Neural cell (in vitro differentiated cells): ENCODE measurements around the gene FADS1. TPM values are rescaled to one million over a fixed set of nuclear protein-coding genes. Genes with fewer than 3 reads are reported as not detected.

Experiments
- H2AFZ ChIP-seq: fragments of 200-600, 300-800 bp; sonication (generic), shearing (Covaris generic); 2 replicates; pipeline ENCODE4 v1.6.0; 2014; ENCODE audit warnings: low read depth, mild to moderate bottlenecking, antibody characterized with exemption, low read length, moderate library complexity
- H3F3A ChIP-seq: fragments of 200-600 bp; shearing (Covaris generic); 2 replicates; pipeline ENCODE4 v1.6.1; 2016; ENCODE audit warnings: mild to moderate bottlenecking, moderate library complexity, mixed read lengths, antibody characterized with exemption, low read length; ENCODE audit not compliant: insufficient read depth, poor library complexity, severe bottlenecking
- H3K27ac ChIP-seq: fragments of 200-600, 300-800 bp; sonication (generic), shearing (Covaris generic); 2 replicates; pipeline ENCODE4 v1.5.1; 2014; ENCODE audit warnings: mild to moderate bottlenecking, low read length, moderate library complexity
- H3K27me3 ChIP-seq: fragments of 300-800, 200-600 bp; sonication (generic), shearing (Covaris generic); 2 replicates; pipeline ENCODE4 v1.6.0; 2014; ENCODE audit warnings: mild to moderate bottlenecking, low read depth, low read length, moderate library complexity; ENCODE audit not compliant: insufficient read depth
- H3K36me3 ChIP-seq: fragments of 300-800, 200-600 bp; sonication (generic), shearing (Covaris generic); 2 replicates; pipeline ENCODE4 v1.5.1; 2014; ENCODE audit warnings: mild to moderate bottlenecking, antibody characterized with exemption, low read length, moderate library complexity; ENCODE audit not compliant: insufficient read depth
- H3K4me2 ChIP-seq: fragments of 300-800, 200-600 bp; sonication (generic), shearing (Covaris generic); 2 replicates; pipeline ENCODE4 v1.6.0; 2014; ENCODE audit warnings: mild to moderate bottlenecking, low read length
- H3K4me3 ChIP-seq: fragments of 300-800, 200-600 bp; sonication (generic), shearing (Covaris generic); 2 replicates; pipeline ENCODE4 v1.5.1; 2014; ENCODE audit warnings: mild to moderate bottlenecking, low read length, moderate library complexity
- H3K79me2 ChIP-seq: fragments of 200-600 bp; shearing (Covaris generic); replicated peaks from 2 replicates; pipeline ENCODE4 v1.6.0; 2014; ENCODE audit warnings: mild to moderate bottlenecking, low read length, moderate library complexity; ENCODE audit not compliant: insufficient read depth
- H3K9ac ChIP-seq: fragments of 300-800, 200-600 bp; sonication (generic), shearing (Covaris generic); 2 replicates; pipeline ENCODE4 v1.6.1; 2016; ENCODE audit warnings: mild to moderate bottlenecking, low read length, mixed read lengths
- H3K9me2 ChIP-seq: fragments of 200-600 bp; shearing (Covaris generic); 2 replicates; pipeline ENCODE4 v1.6.1; 2016; ENCODE audit warnings: mild to moderate bottlenecking, low read length, mixed read lengths; ENCODE audit not compliant: insufficient read depth
- H3K9me3 ChIP-seq: fragments of 200-600, 300-800 bp; sonication (generic), shearing (Covaris generic); 2 replicates; pipeline ENCODE4 v1.6.1; 2016; ENCODE audit warnings: mild to moderate bottlenecking, mixed run types, low read length, moderate library complexity, mixed read lengths
- H4K20me1 ChIP-seq: fragments of 200-600 bp; shearing (Covaris generic); 2 replicates; pipeline ENCODE4 v1.6.1; 2016; ENCODE audit warnings: mild to moderate bottlenecking, mixed run types; ENCODE audit not compliant: insufficient read depth
- CTCF ChIP-seq: fragments of 450-650 bp; IDR thresholded peaks from 2 replicates; pipeline ENCODE4 v1.5.1; 2014; ENCODE audit warnings: antibody characterized with exemption, mild to moderate bottlenecking, moderate library complexity; ENCODE audit not compliant: poor library complexity, severe bottlenecking
- EP300 ChIP-seq: fragments of 450-650 bp; conservative IDR thresholded peaks from 2 replicates; pipeline ENCODE4 v1.6.1; 2014; ENCODE audit warnings: antibody characterized with exemption, mild to moderate bottlenecking, moderate library complexity; ENCODE audit not compliant: poor library complexity, severe bottlenecking
- EZH2 ChIP-seq: fragments of 200-600, 300-800 bp; shearing (Covaris generic), sonication (generic); IDR thresholded peaks from 2 replicates; pipeline ENCODE4 v1.6.1; 2014; ENCODE audit warnings: antibody characterized with exemption, low read length, borderline replicate concordance, mild to moderate bottlenecking; ENCODE audit not compliant: insufficient read depth, poor library complexity, severe bottlenecking
- MXI1 ChIP-seq: fragments of 450-650 bp; conservative IDR thresholded peaks from 2 replicates; pipeline ENCODE4 v1.6.1; 2014; ENCODE audit warnings: antibody characterized with exemption, mild to moderate bottlenecking; ENCODE audit not compliant: poor library complexity, severe bottlenecking
- POLR2AphosphoS5 ChIP-seq: IDR thresholded peaks from 2 replicates; pipeline ENCODE4 v1.6.1; 2012
- RAD21 ChIP-seq: fragments of 450-650 bp; conservative IDR thresholded peaks from 2 replicates; pipeline ENCODE4 v1.6.1; 2014; ENCODE audit warnings: antibody characterized with exemption, mild to moderate bottlenecking, moderate library complexity
- SMC3 ChIP-seq: fragments of 450-650 bp; conservative IDR thresholded peaks from 2 replicates; pipeline ENCODE4 v1.6.1; 2014; ENCODE audit warnings: antibody characterized with exemption, mild to moderate bottlenecking, moderate library complexity; ENCODE audit not compliant: poor library complexity
- TAF1 ChIP-seq: IDR thresholded peaks from 2 replicates; pipeline ENCODE4 v1.6.1; 2012; ENCODE audit warnings: low read depth
- polyA plus RNA-seq: library from polyadenylated mRNA; depleted of rRNA; stranded (reverse); fragments of >200 nt; gene quantifications from 2 replicates; pipeline ENCODE4 v1.2.3, GENCODE V29; 2014
- TF ChIP-seq, protein P1 (sequence below): IDR thresholded peaks from 2 replicates; pipeline ENCODE4 v1.6.1; 2012; ENCODE audit warnings: borderline replicate concordance

Gene FADS1
- polyA plus RNA-seq, 1 donor from 2014 or later = 102 TPM

GRCh38 chr11:61754534-61755482, 62.0 kb downstream of the FADS1 start:
- no peaks in the 10 kb centered on the region for H3K36me3 ChIP-seq
- no peaks in the 10 kb centered on the region for H4K20me1 ChIP-seq
- TF ChIP-seq EP300 (no peak), CTCF (no peak), TAF1 (no peak), RAD21 (no peak), MXI1 (no peak), POLR2AphosphoS5 (no peak), EZH2 (no peak), SMC3 (no peak)
- TF ChIP-seq, protein P1, sequence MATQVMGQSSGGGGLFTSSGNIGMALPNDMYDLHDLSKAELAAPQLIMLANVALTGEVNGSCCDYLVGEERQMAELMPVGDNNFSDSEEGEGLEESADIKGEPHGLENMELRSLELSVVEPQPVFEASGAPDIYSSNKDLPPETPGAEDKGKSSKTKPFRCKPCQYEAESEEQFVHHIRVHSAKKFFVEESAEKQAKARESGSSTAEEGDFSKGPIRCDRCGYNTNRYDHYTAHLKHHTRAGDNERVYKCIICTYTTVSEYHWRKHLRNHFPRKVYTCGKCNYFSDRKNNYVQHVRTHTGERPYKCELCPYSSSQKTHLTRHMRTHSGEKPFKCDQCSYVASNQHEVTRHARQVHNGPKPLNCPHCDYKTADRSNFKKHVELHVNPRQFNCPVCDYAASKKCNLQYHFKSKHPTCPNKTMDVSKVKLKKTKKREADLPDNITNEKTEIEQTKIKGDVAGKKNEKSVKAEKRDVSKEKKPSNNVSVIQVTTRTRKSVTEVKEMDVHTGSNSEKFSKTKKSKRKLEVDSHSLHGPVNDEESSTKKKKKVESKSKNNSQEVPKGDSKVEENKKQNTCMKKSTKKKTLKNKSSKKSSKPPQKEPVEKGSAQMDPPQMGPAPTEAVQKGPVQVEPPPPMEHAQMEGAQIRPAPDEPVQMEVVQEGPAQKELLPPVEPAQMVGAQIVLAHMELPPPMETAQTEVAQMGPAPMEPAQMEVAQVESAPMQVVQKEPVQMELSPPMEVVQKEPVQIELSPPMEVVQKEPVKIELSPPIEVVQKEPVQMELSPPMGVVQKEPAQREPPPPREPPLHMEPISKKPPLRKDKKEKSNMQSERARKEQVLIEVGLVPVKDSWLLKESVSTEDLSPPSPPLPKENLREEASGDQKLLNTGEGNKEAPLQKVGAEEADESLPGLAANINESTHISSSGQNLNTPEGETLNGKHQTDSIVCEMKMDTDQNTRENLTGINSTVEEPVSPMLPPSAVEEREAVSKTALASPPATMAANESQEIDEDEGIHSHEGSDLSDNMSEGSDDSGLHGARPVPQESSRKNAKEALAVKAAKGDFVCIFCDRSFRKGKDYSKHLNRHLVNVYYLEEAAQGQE = no peak
- no peaks in the 10 kb centered on the region for H3K9me2 ChIP-seq
- no peak overlapping the region for H3K4me3 ChIP-seq
- H2AFZ ChIP-seq = no peak overlapping the region
- peaks cover 15% of the 10 kb centered on the region for H3K27me3 ChIP-seq
- H3F3A ChIP-seq = no peaks in the 10 kb centered on the region
- H3K79me2 ChIP-seq = no peaks in the 10 kb centered on the region
- no peaks in the 10 kb centered on the region for H3K9me3 ChIP-seq
- no peak overlapping the region for H3K27ac ChIP-seq
- no peak overlapping the region for H3K4me2 ChIP-seq
- H3K9ac ChIP-seq = no peak overlapping the region

DNA sequence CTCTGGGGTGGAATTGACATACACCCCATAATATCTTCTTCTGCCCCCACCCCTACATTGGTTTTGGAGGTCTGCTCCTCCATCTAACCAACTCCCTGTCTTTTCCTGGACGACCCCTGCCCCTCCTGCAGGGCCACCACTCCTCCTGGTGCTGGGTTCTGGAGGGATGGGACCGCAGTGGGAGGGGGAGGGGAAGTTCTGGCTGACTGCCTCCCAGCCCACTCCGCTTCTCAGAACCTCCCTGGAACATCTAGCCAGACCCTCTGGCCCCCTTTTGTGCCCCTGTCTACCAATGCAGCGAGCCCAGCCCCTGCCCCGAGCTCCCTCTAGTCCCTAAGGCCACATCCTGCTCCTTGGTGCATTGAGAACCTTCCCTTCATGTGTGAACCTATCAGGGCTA, 63.1 kb downstream of the FADS1 start:
- TF ChIP-seq MXI1 = no peak
- TF ChIP-seq RAD21 = no peak
- TF ChIP-seq TAF1 = no peak
- TF ChIP-seq EZH2 = no peak
- no peak for TF ChIP-seq SMC3
- TF ChIP-seq POLR2AphosphoS5 = no peak
- TF ChIP-seq, protein P1 = no peak
- no peak for TF ChIP-seq EP300
- TF ChIP-seq CTCF = no peak
- peaks cover 15% of the 10 kb centered on the region for H3K27me3 ChIP-seq
- no peaks in the 10 kb centered on the region for H3K9me3 ChIP-seq
- no peaks in the 10 kb centered on the region for H3K79me2 ChIP-seq
- H3K9me2 ChIP-seq = no peaks in the 10 kb centered on the region
- H3F3A ChIP-seq = no peaks in the 10 kb centered on the region
- no peak overlapping the region for H2AFZ ChIP-seq
- no peak overlapping the region for H3K9ac ChIP-seq
- H3K27ac ChIP-seq = no peak overlapping the region
- no peaks in the 10 kb centered on the region for H3K36me3 ChIP-seq
- H3K4me2 ChIP-seq = no peak overlapping the region
- no peaks in the 10 kb centered on the region for H4K20me1 ChIP-seq
- no peak overlapping the region for H3K4me3 ChIP-seq
